Measurements from ENCODE around the gene ELMO1. TPM values are rescaled to one million over a fixed set of nuclear protein-coding genes. Genes with fewer than 3 reads are reported as not detected.

ELMO1 gene
- total RNA-seq, 1 experiment from 2014 or later = 1.1 TPM

DNA sequence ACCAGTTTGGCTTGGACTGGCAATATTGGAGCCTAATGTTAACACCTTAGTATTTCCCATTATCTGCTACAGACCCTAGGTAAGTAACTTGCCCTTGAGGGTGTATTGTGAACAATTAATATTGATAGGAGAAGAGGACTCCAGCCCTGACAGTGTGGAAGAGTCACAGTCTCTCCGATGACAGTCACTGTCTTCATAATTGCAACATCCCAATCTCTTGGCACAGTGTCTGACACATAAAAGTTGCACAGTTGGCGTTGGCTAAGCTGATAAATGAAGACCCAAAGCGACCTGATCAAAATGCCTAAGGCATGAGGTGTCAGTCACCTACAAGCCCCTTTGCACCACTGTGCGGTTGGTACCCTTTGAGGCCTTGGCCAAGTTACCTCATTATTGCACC, 569.6 kb downstream of the ELMO1 start (continued):
- no peak for TF ChIP-seq ZBTB33 (IDR thresholded peaks at IDR 0.05; ENCODE audit: extremely low read depth, insufficient replicate concordance, low read length)
- no peak for TF ChIP-seq CTCF (IDR thresholded peaks at IDR 0.05 in 2 of 3, conservative IDR thresholded peaks at IDR 0.05 in 1 of 3; ENCODE audit: borderline replicate concordance in 1 of 3, insufficient read depth in 1 of 3, low read depth in 2 of 3, low read length in 2 of 3)
- TF ChIP-seq SRF (IDR thresholded peaks at IDR 0.05; ENCODE audit: low read depth) = no peak
- TF ChIP-seq CEBPB (IDR thresholded peaks at IDR 0.05; ENCODE audit: low read depth) = no peak

- intact Hi-C loops (cut with micrococcal nuclease) = no loop called here
- Histone ChIP-seq H3K9ac (ENCODE audit: low read length) (no peak overlapping the region), H3K27ac (ENCODE audit: low read depth, low read length) (no peak overlapping the region), H3K4me3 (replicated peaks in 1 of 2; ENCODE audit: low read depth in 1 of 2, low read length in 2 of 2) (no peak overlapping the region), H3K4me1 (ENCODE audit: control insufficient read depth in 1 of 2, insufficient read depth in 2 of 2, low read length in 2 of 2) (no peaks in the 10 kb centered on the region), H3K36me3 (ENCODE audit: control insufficient read depth in 1 of 2, insufficient read depth in 2 of 2, low read length in 2 of 2) (no peaks in the 10 kb centered on the region), H3K27me3 (ENCODE audit: insufficient read depth, low read length) (0 out of 2 replicates have a peak, but pooled peaks cover 6% of the 10 kb centered on the region), H3K9me3 (ENCODE audit: control insufficient read depth in 1 of 2, insufficient read depth in 1 of 2, low read depth in 1 of 2, low read length in 2 of 2) (no peaks in the 10 kb centered on the region), H4K20me1 (ENCODE audit: insufficient read depth) (no peaks in the 10 kb centered on the region), H2AFZ (ENCODE audit: low read depth, low read length, poor library complexity, severe bottlenecking) (no peak overlapping the region), H3K4me2 (ENCODE audit: low read length) (no peak overlapping the region), H3K9me2 (ENCODE audit: insufficient read depth) (no peaks in the 10 kb centered on the region), H3K79me2 (ENCODE audit: insufficient read depth, low read length) (no peaks in the 10 kb centered on the region)
- DNase-seq (ENCODE audit: low read depth, low spot score) (no peak), ATAC-seq (no peak)
- POLR2A ChIA-PET = no interaction called here
- TF ChIP-seq, protein P1, sequence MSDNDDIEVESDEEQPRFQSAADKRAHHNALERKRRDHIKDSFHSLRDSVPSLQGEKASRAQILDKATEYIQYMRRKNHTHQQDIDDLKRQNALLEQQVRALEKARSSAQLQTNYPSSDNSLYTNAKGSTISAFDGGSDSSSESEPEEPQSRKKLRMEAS (IDR thresholded peaks at IDR 0.05) = no peak
- TF ChIP-seq EGR1 (IDR thresholded peaks at IDR 0.05; ENCODE audit: low read depth) = no peak
- no peak for TF ChIP-seq POLR2AphosphoS5 (IDR thresholded peaks at IDR 0.05; ENCODE audit: low read depth, low read length)
- TF ChIP-seq POLR2A (IDR thresholded peaks at IDR 0.05; ENCODE audit: borderline replicate concordance, extremely low read depth, insufficient read depth, insufficient read length) = no peak
- TF ChIP-seq EZH2 (IDR thresholded peaks at IDR 0.05) = no peak
- RAD21 ChIA-PET (ENCODE audit: low non-redundant PET in 1 of 2, low total read pairs in 2 of 2, uncharacterized antibody in 2 of 2, unreplicated experiment in 2 of 2) = no interaction called here
- no TSS peak for BruUV-seq (replicated peaks)
- CTCF ChIA-PET = no interaction called here
These were observed 570.4 kb downstream of the ELMO1 start for GRCh38 chr7:36878288-36878687.
